NOMO-1 treated with DMSO at 0.1 percent for 48 hours (cell line): Measurements from ENCODE around the gene GALNT10.

Source experiments
- DNase-seq: peaks from one replicate; lab custom pipeline; 2025; ENCODE audit not compliant: unreplicated experiment; lab: John Stamatoyannopoulos, UW

Gene GALNT10

GRCh38 chr5:154230526-154230925, 40.0 kb downstream of the GALNT10 start:
- DNase-seq, result no peak

- DNase-seq, result no peak
Measured at GRCh38 chr5:154234551-154234950, 44.0 kb downstream of the GALNT10 start.

- no peak for DNase-seq
Measured at GRCh38 chr5:154236011-154236410, 45.5 kb downstream of the GALNT10 start.

GRCh38 chr5:154236536-154237375, 46.2 kb downstream of the GALNT10 start:
- peak; percentile 46 for DNase-seq

GRCh38 chr5:154237376-154237743, 46.8 kb downstream of the GALNT10 start:
- DNase-seq, result no peak

GRCh38 chr5:154237946-154238345, 47.4 kb downstream of the GALNT10 start:
- peak; percentile 27 for DNase-seq

- no peak for DNase-seq
Measured at GRCh38 chr5:154238776-154239481, 48.4 kb downstream of the GALNT10 start.

- DNase-seq, result no peak
Measured at GRCh38 chr5:154240595-154240994, 50.1 kb downstream of the GALNT10 start.

- DNase-seq, result no peak
Measured at GRCh38 chr5:154241021-154241420, 50.5 kb downstream of the GALNT10 start.

- no peak for DNase-seq
Measured at GRCh38 chr5:154242442-154242841, 51.9 kb downstream of the GALNT10 start.

GRCh38 chr5:154242964-154243376, 52.4 kb downstream of the GALNT10 start:
- DNase-seq, result no peak

GRCh38 chr5:154243736-154244135, 53.2 kb downstream of the GALNT10 start:
- DNase-seq, result no peak

- DNase-seq, result no peak
Measured at GRCh38 chr5:154244476-154244875, 53.9 kb downstream of the GALNT10 start.

GRCh38 chr5:154248691-154249090, 58.2 kb downstream of the GALNT10 start:
- DNase-seq, result no peak

GRCh38 chr5:154249826-154250225, 59.3 kb downstream of the GALNT10 start:
- no peak for DNase-seq

GRCh38 chr5:154251529-154251928, 61.0 kb downstream of the GALNT10 start:
- DNase-seq, result no peak

- no peak for DNase-seq
Measured at GRCh38 chr5:154253807-154254206, 63.3 kb downstream of the GALNT10 start.

GRCh38 chr5:154254896-154255295, 64.4 kb downstream of the GALNT10 start:
- DNase-seq, result no peak

GRCh38 chr5:154257046-154257445, 66.5 kb downstream of the GALNT10 start:
- no peak for DNase-seq

GRCh38 chr5:154258531-154259217, 68.1 kb downstream of the GALNT10 start:
- DNase-seq, result no peak

GRCh38 chr5:154260224-154260927, 69.8 kb downstream of the GALNT10 start:
- DNase-seq, result no peak
